K562 (cell line): ENCODE data around the gene E2F3. TPM values are rescaled to one million over a fixed set of nuclear protein-coding genes. Genes with fewer than 3 reads are reported as not detected.

Experiments
- HNRNPUL1 ChIP-seq: fragments of 200-400 bp; formaldehyde crosslinking; IDR thresholded peaks from 2 replicates; pipeline ENCODE4 v1.6.1; 2017; ENCODE audit warnings: low read length
- MBD2 ChIP-seq: sonication (generic); IDR thresholded peaks from 2 replicates; pipeline ENCODE4 v1.6.1; 2016; ENCODE audit warnings: low read depth, borderline replicate concordance
- RAD51 ChIP-seq: fragments of 450-650 bp; IDR thresholded peaks from 2 replicates; pipeline ENCODE4 v1.7.1; 2016; ENCODE audit warnings: low read depth, mild to moderate bottlenecking, borderline replicate concordance
- ZNF384 ChIP-seq: IDR thresholded peaks from 2 replicates; pipeline ENCODE4 v1.6.1; 2012; ENCODE audit warnings: low read depth, low read length, improper control_type of control experiment
- polyA plus RNA-seq, 8 experiments: library from polyadenylated mRNA; depleted of rRNA in 4 of 8; stranded (reverse) in 5 of 8; unstranded in 3 of 8; fragments of >200 nt; fragmentation: Nextera tagmentation in 2 of 8; fragmentation: Illumina TruSeq in 1 of 8; extraction: Ambion mirVana in 2 of 8; extraction: Trizol in 1 of 8; gene quantifications; 2 replicates each; pipeline versions ENCODE4 v1.2.1 to v1.2.3, GENCODE V29; 2011 to 2014; ENCODE audit warnings: inconsistent platforms in 1 of 8, missing spikeins in 1 of 8
- total RNA-seq, 7 experiments: library from RNA; depleted of rRNA in 6 of 7; stranded (reverse); fragments of >200 nt in 6 of 7; fragmentation: Illumina TruSeq in 2 of 7; extraction: Trizol in 2 of 7; gene quantifications; 2 replicates each; pipeline versions ENCODE4 v1.2.1 to v1.2.3, GENCODE V29; 2011 to 2021; ENCODE audit warnings: low replicate concordance in 1 of 7
- TF ChIP-seq, protein P1 (sequence below), 2 experiments: fragments of 450-650 bp in 1 of 2; sonication (generic) in 1 of 2; formaldehyde crosslinking in 1 of 2; IDR thresholded peaks; 2 replicates each; pipeline versions ENCODE4 v1.7.1 to v1.9.0; 2016 to 2022; ENCODE audit warnings: inconsistent platforms in 1 of 2, mild to moderate bottlenecking in 1 of 2, missing genetic modification reagents in 1 of 2
- TF ChIP-seq, protein P2 (sequence below): IDR thresholded peaks from 2 replicates; pipeline ENCODE4 v1.6.1; 2014; ENCODE audit warnings: antibody characterized with exemption
- TF ChIP-seq, protein P3 (sequence below), 2 experiments: fragments of 450-650 bp; IDR thresholded peaks; 2 replicates each; pipeline ENCODE4 v1.6.1; 2018; ENCODE audit warnings: mild to moderate bottlenecking in 2 of 2, low read depth in 1 of 2; ENCODE audit not compliant: partially characterized antibody in 2 of 2

E2F3 gene
- total and polyA plus RNA-seq, 9 of the 15 experiments (the other 6 are each of a cell fraction or from before 2014, with no cell fraction given) = 11.1 to 44.7 (median 27.2) TPM

DNA sequence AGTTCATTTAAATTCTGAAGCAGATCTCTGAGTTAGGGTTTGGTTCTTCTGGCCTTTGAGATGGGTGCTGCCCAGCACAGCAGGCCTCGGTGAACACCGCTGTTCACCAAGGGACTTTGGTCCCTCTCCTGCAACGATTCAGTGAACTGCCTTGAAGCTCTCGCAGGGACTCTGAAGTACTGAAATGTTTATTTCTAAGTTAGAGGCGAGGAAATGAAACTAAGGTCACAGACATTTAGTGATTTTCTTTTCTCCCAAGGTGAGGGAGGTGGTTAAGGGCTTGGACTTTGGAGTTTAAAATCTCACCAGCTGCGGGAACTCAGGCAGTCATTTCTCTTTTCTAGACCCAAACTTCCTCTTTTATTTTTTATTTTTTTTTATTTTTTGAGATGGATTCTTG lies 26.2 kb downstream of the E2F3 start (continued):
- TF ChIP-seq ZNF384 (no peak), HNRNPUL1 (no peak), RAD51 (no peak), MBD2 (no peak)
- TF ChIP-seq, protein P1, sequence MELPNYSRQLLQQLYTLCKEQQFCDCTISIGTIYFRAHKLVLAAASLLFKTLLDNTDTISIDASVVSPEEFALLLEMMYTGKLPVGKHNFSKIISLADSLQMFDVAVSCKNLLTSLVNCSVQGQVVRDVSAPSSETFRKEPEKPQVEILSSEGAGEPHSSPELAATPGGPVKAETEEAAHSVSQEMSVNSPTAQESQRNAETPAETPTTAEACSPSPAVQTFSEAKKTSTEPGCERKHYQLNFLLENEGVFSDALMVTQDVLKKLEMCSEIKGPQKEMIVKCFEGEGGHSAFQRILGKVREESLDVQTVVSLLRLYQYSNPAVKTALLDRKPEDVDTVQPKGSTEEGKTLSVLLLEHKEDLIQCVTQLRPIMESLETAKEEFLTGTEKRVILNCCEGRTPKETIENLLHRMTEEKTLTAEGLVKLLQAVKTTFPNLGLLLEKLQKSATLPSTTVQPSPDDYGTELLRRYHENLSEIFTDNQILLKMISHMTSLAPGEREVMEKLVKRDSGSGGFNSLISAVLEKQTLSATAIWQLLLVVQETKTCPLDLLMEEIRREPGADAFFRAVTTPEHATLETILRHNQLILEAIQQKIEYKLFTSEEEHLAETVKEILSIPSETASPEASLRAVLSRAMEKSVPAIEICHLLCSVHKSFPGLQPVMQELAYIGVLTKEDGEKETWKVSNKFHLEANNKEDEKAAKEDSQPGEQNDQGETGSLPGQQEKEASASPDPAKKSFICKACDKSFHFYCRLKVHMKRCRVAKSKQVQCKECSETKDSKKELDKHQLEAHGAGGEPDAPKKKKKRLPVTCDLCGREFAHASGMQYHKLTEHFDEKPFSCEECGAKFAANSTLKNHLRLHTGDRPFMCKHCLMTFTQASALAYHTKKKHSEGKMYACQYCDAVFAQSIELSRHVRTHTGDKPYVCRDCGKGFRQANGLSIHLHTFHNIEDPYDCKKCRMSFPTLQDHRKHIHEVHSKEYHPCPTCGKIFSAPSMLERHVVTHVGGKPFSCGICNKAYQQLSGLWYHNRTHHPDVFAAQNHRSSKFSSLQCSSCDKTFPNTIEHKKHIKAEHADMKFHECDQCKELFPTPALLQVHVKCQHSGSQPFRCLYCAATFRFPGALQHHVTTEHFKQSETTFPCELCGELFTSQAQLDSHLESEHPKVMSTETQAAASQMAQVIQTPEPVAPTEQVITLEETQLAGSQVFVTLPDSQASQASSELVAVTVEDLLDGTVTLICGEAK (IDR thresholded peaks at IDR 0.05) = no peak
- TF ChIP-seq, protein P1 (CRISPR knock-in tag; IDR thresholded peaks at IDR 0.05) = no peak
- TF ChIP-seq, protein P2, sequence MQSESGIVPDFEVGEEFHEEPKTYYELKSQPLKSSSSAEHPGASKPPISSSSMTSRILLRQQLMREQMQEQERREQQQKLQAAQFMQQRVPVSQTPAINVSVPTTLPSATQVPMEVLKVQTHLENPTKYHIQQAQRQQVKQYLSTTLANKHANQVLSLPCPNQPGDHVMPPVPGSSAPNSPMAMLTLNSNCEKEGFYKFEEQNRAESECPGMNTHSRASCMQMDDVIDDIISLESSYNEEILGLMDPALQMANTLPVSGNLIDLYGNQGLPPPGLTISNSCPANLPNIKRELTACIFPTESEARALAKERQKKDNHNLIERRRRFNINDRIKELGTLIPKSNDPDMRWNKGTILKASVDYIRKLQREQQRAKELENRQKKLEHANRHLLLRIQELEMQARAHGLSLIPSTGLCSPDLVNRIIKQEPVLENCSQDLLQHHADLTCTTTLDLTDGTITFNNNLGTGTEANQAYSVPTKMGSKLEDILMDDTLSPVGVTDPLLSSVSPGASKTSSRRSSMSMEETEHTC = no peak
- TF ChIP-seq, protein P3, sequence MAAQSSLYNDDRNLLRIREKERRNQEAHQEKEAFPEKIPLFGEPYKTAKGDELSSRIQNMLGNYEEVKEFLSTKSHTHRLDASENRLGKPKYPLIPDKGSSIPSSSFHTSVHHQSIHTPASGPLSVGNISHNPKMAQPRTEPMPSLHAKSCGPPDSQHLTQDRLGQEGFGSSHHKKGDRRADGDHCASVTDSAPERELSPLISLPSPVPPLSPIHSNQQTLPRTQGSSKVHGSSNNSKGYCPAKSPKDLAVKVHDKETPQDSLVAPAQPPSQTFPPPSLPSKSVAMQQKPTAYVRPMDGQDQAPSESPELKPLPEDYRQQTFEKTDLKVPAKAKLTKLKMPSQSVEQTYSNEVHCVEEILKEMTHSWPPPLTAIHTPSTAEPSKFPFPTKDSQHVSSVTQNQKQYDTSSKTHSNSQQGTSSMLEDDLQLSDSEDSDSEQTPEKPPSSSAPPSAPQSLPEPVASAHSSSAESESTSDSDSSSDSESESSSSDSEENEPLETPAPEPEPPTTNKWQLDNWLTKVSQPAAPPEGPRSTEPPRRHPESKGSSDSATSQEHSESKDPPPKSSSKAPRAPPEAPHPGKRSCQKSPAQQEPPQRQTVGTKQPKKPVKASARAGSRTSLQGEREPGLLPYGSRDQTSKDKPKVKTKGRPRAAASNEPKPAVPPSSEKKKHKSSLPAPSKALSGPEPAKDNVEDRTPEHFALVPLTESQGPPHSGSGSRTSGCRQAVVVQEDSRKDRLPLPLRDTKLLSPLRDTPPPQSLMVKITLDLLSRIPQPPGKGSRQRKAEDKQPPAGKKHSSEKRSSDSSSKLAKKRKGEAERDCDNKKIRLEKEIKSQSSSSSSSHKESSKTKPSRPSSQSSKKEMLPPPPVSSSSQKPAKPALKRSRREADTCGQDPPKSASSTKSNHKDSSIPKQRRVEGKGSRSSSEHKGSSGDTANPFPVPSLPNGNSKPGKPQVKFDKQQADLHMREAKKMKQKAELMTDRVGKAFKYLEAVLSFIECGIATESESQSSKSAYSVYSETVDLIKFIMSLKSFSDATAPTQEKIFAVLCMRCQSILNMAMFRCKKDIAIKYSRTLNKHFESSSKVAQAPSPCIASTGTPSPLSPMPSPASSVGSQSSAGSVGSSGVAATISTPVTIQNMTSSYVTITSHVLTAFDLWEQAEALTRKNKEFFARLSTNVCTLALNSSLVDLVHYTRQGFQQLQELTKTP (IDR thresholded peaks at IDR 0.05; ENCODE audit: low read depth in 1 of 2, partially characterized antibody in 2 of 2) = no peak
